B cell (primary cell): ENCODE measurements around the gene KIF2A. TPM values are rescaled to one million over a fixed set of nuclear protein-coding genes. Genes with fewer than 3 reads are reported as not detected.

ENCODE experiments used
- ATAC-seq: fragments of 200-7000 bp; cut with Tn5 transposase; one replicate; pipeline ENCODE4 v1.10.0; 2021; ENCODE audit warnings: low read depth, mild to moderate bottlenecking, moderate number of reproducible peaks, moderate library complexity
- CTCF ChIA-PET: fragments of 350-600 bp; sonication (Branson Sonifier 250); formaldehyde crosslinking; loops from one replicate; lab custom pipeline; 2021; ENCODE audit warnings: antibody characterized with exemption, inconsistent platforms; lab: Charles Lee
- POLR2A ChIA-PET: fragments of 350-600 bp; sonication (Branson Sonifier 250); formaldehyde crosslinking; loops from one replicate; lab custom pipeline; 2021; ENCODE audit warnings: antibody characterized with exemption; lab: Charles Lee
- DNase-seq: peaks from one replicate; pipeline ENCODE4 v3.0.0; 2013
- H2AFZ ChIP-seq: 2 replicates; pipeline ENCODE4 v1.6.1; 2012; ENCODE audit warnings: mild to moderate bottlenecking, low read depth, low read length; ENCODE audit not compliant: insufficient read depth, poor library complexity, severe bottlenecking
- H3K27ac ChIP-seq, 2 donors: 1 replicate in 1 of 2; 2 replicates in 1 of 2; pipeline ENCODE4 v1.5.1; 2012 to 2013; ENCODE audit warnings: low read length in 2 of 2, mild to moderate bottlenecking in 2 of 2, moderate library complexity in 1 of 2
- H3K27me3 ChIP-seq, 4 experiments: fragments of 200-600 bp in 1 of 4; sonication (generic) in 1 of 4; replicated peaks in 1 of 4; 1 replicate in 2 of 4; 2 replicates in 2 of 4; pipeline versions ENCODE4 v1.6.1 to v1.7.0; 2013 to 2016; ENCODE audit warnings: low read length in 3 of 4, mild to moderate bottlenecking in 2 of 4, mixed read lengths in 1 of 4, moderate library complexity in 1 of 4; ENCODE audit not compliant: insufficient read depth in 4 of 4, control insufficient read depth in 3 of 4; ENCODE audit errors: control extremely low read depth in 1 of 4
- H3K36me3 ChIP-seq, 2 experiments: replicated peaks in 1 of 2; 1 replicate in 1 of 2; 2 replicates in 1 of 2; pipeline versions ENCODE4 v1.6.1 to v1.7.1; 2013; ENCODE audit warnings: low read length in 1 of 2; ENCODE audit not compliant: insufficient read depth in 2 of 2, control insufficient read depth in 1 of 2; ENCODE audit errors: control extremely low read depth in 1 of 2, extremely low read depth in 1 of 2
- H3K4me1 ChIP-seq, 2 donors: fragments of 200-600 bp in 1 of 2; sonication (generic) in 1 of 2; 1 replicate in 1 of 2; 2 replicates in 1 of 2; pipeline versions ENCODE4 v1.5.1 to v1.6.1; 2013 to 2017; ENCODE audit warnings: low read length in 2 of 2; ENCODE audit not compliant: control insufficient read depth in 2 of 2, insufficient read depth in 2 of 2
- H3K4me2 ChIP-seq: replicated peaks from 2 replicates; pipeline ENCODE3; 2012; ENCODE audit warnings: mild to moderate bottlenecking, low read depth, low read length; ENCODE audit not compliant: poor library complexity, severe bottlenecking
- H3K4me3 ChIP-seq, 5 experiments: fragments of 200-600 bp in 1 of 5; sonication (generic) in 1 of 5; 1 replicate in 3 of 5; 2 replicates in 2 of 5; pipeline versions ENCODE4 v1.5.1 to v1.7.0; 2011 to 2016; ENCODE audit warnings: low read length in 4 of 5, mild to moderate bottlenecking in 4 of 5, low read depth in 2 of 5, control low read depth in 1 of 5, moderate library complexity in 1 of 5; ENCODE audit not compliant: insufficient read depth in 1 of 5; ENCODE audit errors: control extremely low read depth in 1 of 5, extremely low read depth in 1 of 5
- H3K79me2 ChIP-seq: fragments of 200-600 bp; sonication (generic); one replicate; pipeline ENCODE4 v1.6.0; 2016; ENCODE audit warnings: low read length; ENCODE audit not compliant: control insufficient read depth, insufficient read depth
- H3K9ac ChIP-seq: fragments of 200-600 bp; sonication (generic); 2 replicates; pipeline ENCODE4 v1.6.1; 2017; ENCODE audit warnings: mild to moderate bottlenecking, low read length, moderate library complexity
- H3K9me3 ChIP-seq, 3 donors: one replicate each; pipeline versions ENCODE4 v1.6.1 to v1.7.1; 2013; ENCODE audit warnings: low read length in 2 of 3; ENCODE audit not compliant: control insufficient read depth in 2 of 3, insufficient read depth in 1 of 3; ENCODE audit errors: control extremely low read depth in 1 of 3
- H4K20me1 ChIP-seq: 2 replicates; pipeline ENCODE4 v1.6.0; 2012; ENCODE audit warnings: mild to moderate bottlenecking, low read length; ENCODE audit not compliant: insufficient read depth, control insufficient read depth, poor library complexity, severe bottlenecking
- H3K27ac Mint-ChIP-seq: one replicate; pipeline ENCODE4 v1.8.0; 2021; ENCODE audit warnings: mixed read lengths
- H3K27me3 Mint-ChIP-seq: one replicate; pipeline ENCODE4 v1.8.0; 2021; ENCODE audit warnings: mixed read lengths
- H3K4me1 Mint-ChIP-seq: one replicate; pipeline ENCODE4 v1.8.0; 2021; ENCODE audit warnings: mixed read lengths
- H3K4me3 Mint-ChIP-seq: one replicate; pipeline ENCODE4 v1.8.0; 2021; ENCODE audit warnings: mixed read lengths
- H3K9me3 Mint-ChIP-seq: one replicate; pipeline ENCODE4 v1.8.0; 2022; ENCODE audit warnings: mixed read lengths; ENCODE audit not compliant: insufficient read depth
- EZH2 ChIP-seq: IDR thresholded peaks from 2 replicates; pipeline ENCODE4 v1.6.1; 2012; ENCODE audit warnings: borderline replicate concordance, low read depth, mild to moderate bottlenecking, moderate library complexity, low read length; ENCODE audit not compliant: insufficient read depth, poor library complexity, severe bottlenecking
- WGBS: methylation state at CpG from one replicate; pipeline ENCODE4 v1.1.5; 2013; ENCODE audit warnings: missing lambda C conversion rate; ENCODE audit not compliant: insufficient coverage; 5-methylcytosine and 5-hydroxymethylcytosine counted together
- intact Hi-C: fragments of 100-400 bp; cut with micrococcal nuclease; formaldehyde crosslinking; loops from one replicate; pipeline ENCODE4 v1.10.0; 2022
- polyA plus RNA-seq: library from polyadenylated mRNA; depleted of rRNA; stranded (reverse); fragments of >200 nt; gene quantifications from 2 replicates; pipeline ENCODE4 v1.2.3, GENCODE V29; 2012
- total RNA-seq, 2 donors: library from RNA; stranded (reverse); fragments of 120-200 nt in 1 of 2; gene quantifications; 1 replicate in 1 of 2; 2 replicates in 1 of 2; pipeline versions ENCODE4 v1.2.3 to v1.2.4, GENCODE V29; 2013 to 2022
- TF ChIP-seq, protein P1 (sequence below): fragments of 200-600 bp; IDR thresholded peaks from one replicate; pipeline ENCODE4 v1.8.0; 2022; ENCODE audit warnings: antibody characterized with exemption, mild to moderate bottlenecking

Gene KIF2A
- total and polyA plus RNA-seq, 2 donors (not counting 1 experiment from before 2014, with no cell fraction given), result 12.9 to 59.0 TPM

DNA sequence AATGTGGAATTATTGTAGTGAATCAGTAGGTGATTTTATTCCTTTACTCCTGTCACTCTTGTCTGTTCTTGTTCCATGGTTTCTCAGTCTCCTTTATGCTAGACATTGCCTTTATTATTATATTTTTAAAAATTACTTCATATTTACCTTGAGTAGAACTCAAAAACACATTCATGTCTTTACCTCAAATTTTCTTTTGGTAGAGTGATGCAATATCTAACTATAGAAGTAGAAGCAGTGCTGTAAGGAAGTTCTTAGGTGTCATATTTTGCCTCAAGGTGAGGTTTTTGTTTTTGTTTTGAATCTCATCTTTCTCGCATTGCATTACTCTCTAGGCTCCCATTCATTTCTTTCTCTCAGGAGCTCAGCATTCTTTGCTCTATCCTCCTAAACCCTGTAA lies 118.8 kb downstream of the KIF2A start:
- Histone ChIP-seq H3K27ac (no peak overlapping the region), H3K4me1 (no peaks in the 10 kb centered on the region), H3K27me3 (no peaks in the 10 kb centered on the region), H3K4me2 (no peak overlapping the region), H3K9ac (no peak overlapping the region), H3K36me3 (no peaks in the 10 kb centered on the region), H3K9me3 (no peaks in the 10 kb centered on the region), H3K79me2 (peaks cover 86% of the 10 kb centered on the region), H4K20me1 (peaks cover 14% of the 10 kb centered on the region), H2AFZ (no peak overlapping the region), H3K4me3 (no peak overlapping the region)
- Mint-ChIP-seq H3K4me3 (no peak overlapping the region), H3K9me3 (no peaks in the 10 kb centered on the region), H3K27me3 (no peaks in the 10 kb centered on the region), H3K4me1 (peaks cover 5% of the 10 kb centered on the region), H3K27ac (no peak overlapping the region)
- ChIA-PET POLR2A (no interaction called here), CTCF (no interaction called here)
- no CpG with 5 or more reads among the region's 1 CpG for WGBS
- TF ChIP-seq, protein P1, sequence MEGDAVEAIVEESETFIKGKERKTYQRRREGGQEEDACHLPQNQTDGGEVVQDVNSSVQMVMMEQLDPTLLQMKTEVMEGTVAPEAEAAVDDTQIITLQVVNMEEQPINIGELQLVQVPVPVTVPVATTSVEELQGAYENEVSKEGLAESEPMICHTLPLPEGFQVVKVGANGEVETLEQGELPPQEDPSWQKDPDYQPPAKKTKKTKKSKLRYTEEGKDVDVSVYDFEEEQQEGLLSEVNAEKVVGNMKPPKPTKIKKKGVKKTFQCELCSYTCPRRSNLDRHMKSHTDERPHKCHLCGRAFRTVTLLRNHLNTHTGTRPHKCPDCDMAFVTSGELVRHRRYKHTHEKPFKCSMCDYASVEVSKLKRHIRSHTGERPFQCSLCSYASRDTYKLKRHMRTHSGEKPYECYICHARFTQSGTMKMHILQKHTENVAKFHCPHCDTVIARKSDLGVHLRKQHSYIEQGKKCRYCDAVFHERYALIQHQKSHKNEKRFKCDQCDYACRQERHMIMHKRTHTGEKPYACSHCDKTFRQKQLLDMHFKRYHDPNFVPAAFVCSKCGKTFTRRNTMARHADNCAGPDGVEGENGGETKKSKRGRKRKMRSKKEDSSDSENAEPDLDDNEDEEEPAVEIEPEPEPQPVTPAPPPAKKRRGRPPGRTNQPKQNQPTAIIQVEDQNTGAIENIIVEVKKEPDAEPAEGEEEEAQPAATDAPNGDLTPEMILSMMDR, result no peak
- no peak for TF ChIP-seq EZH2
- intact Hi-C loops, result no loop called here
- ATAC-seq (no peak), DNase-seq (no peak)

GRCh38 chr5:62431735-62432620 lies 126.0 kb downstream of the KIF2A start:
- POLR2A ChIA-PET, result no interaction called here
- Histone ChIP-seq H3K9ac (no peak overlapping the region), H3K79me2 (peaks cover 78% of the 10 kb centered on the region), H4K20me1 (peaks cover 24% of the 10 kb centered on the region), H3K9me3 (no peaks in the 10 kb centered on the region), H3K36me3 (no peaks in the 10 kb centered on the region), H2AFZ (no peak overlapping the region), H3K4me3 (no peak overlapping the region), H3K27me3 (no peaks in the 10 kb centered on the region), H3K4me2 (no peak overlapping the region), H3K4me1 (no peaks in the 10 kb centered on the region), H3K27ac (no peak overlapping the region)
- intact Hi-C loops, result no loop called here
- Mint-ChIP-seq H3K27ac (no peak overlapping the region), H3K27me3 (no peaks in the 10 kb centered on the region), H3K4me3 (no peak overlapping the region), H3K4me1 (peaks cover 4% of the 10 kb centered on the region), H3K9me3 (no peaks in the 10 kb centered on the region)
- 96% methylated on average over 8 of the region's 11 CpGs for WGBS
- no peak for ATAC-seq
- CTCF ChIA-PET, result interaction anchor here (0.6 to 1.7 kb wide), 2 partner anchors 11 to 28 kb away, joined by 3 to 7 read pairs; no protein-coding TSS in a partner anchor
- no peak for DNase-seq
- TF ChIP-seq, protein P1, result no peak
- no peak for TF ChIP-seq EZH2
